Upper lobe of left lung (tissue), 4 donors: ENCODE results near the gene OPCML.

Experiments
- POLR2A ChIP-seq, 4 donors: fragments of 450-650 bp; IDR thresholded peaks; one replicate each; pipeline ENCODE4 v1.5.1; 2016 to 2017; ENCODE audit warnings: antibody characterized with exemption in 4 of 4, mild to moderate bottlenecking in 2 of 4
- POLR2AphosphoS5 ChIP-seq, 2 donors: sonication (generic); formaldehyde crosslinking; IDR thresholded peaks; one replicate each; pipeline ENCODE4 v1.5.1; 2017; ENCODE audit warnings: antibody characterized with exemption in 2 of 2

DNA sequence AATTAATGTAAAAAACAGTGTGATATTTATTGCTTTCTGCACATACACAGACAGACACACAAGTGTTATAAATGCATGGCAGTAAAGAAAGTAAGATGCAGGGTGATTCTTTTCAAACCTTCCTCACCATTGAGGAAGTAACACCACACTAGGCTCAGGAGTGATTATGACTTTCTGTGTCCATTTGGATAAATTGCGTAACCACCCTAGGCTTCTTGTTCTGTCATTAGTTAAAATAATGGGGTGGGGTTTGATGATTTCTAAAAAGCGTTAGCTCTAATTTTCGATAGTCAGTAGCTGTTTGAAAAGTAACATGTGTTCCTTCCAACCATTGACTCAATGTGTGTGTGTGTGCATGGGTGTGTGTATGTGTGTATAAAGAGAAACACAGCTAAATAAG, 1081.7 kb downstream of the OPCML start:
- TF ChIP-seq POLR2A (IDR thresholded peaks at IDR 0.05) (no peak), POLR2AphosphoS5 (IDR thresholded peaks at IDR 0.05) (no peak)
